ENCODE results near the gene OR2T1. TPM values are rescaled to one million over a fixed set of nuclear protein-coding genes. Genes with fewer than 3 reads are reported as not detected.
"Not testable (repeated sequence)": the region's sequence is repeated elsewhere in the genome, so short reads cannot be mapped to it uniquely, and the experiment has no call there.

The OR2T1 gene
- polyA plus RNA-seq, 1 of the 3 experiments (the other 2 are of a cell fraction) = not detected

- H3K36me3 ChIP-seq (replicated peaks in 1 of 2; ENCODE audit: control insufficient read depth in 1 of 2, insufficient read depth in 2 of 2, low read length in 1 of 2); H3K27me3 ChIP-seq (ENCODE audit: insufficient read depth); H3K4me1 ChIP-seq (ENCODE audit: control insufficient read depth in 1 of 2, insufficient read depth in 2 of 2, low read depth in 1 of 2, low read length in 1 of 2); H3K9me3 ChIP-seq; H2AFZ ChIP-seq (ENCODE audit: low read depth); H3K4me2 ChIP-seq; H3K4me3 ChIP-seq (ENCODE audit: low read depth in 2 of 2, low read length in 1 of 2); POLR2A ChIA-PET; H3F3A ChIP-seq (replicated peaks; ENCODE audit: insufficient read depth); H3K27ac ChIP-seq (ENCODE audit: low read depth in 2 of 2, low read length in 1 of 2); H3K9me2 ChIP-seq; H3K79me2 ChIP-seq (ENCODE audit: insufficient read depth); H3K9ac ChIP-seq; DNase-seq; CTCF ChIA-PET; H4K20me1 ChIP-seq (ENCODE audit: insufficient read depth): not testable (repeated sequence)
- WGBS (ENCODE audit: low lambda C conversion rate) = 0% methylated on average over 1 of the region's 2 CpGs
Observed at GRCh38 chr1:248442500-248443277, 39.8 kb downstream of the OR2T1 start.

GRCh38 chr1:248444603-248445002, 41.8 kb downstream of the OR2T1 start:
- DNase-seq; H3K9ac ChIP-seq; H2AFZ ChIP-seq (ENCODE audit: low read depth); H3F3A ChIP-seq (replicated peaks; ENCODE audit: insufficient read depth); H3K27ac ChIP-seq (ENCODE audit: low read depth in 2 of 2, low read length in 1 of 2); POLR2A ChIA-PET; H3K4me1 ChIP-seq (ENCODE audit: control insufficient read depth in 1 of 2, insufficient read depth in 2 of 2, low read depth in 1 of 2, low read length in 1 of 2); H3K4me3 ChIP-seq (ENCODE audit: low read depth in 2 of 2, low read length in 1 of 2); H4K20me1 ChIP-seq (ENCODE audit: insufficient read depth); H3K27me3 ChIP-seq (ENCODE audit: insufficient read depth); H3K79me2 ChIP-seq (ENCODE audit: insufficient read depth); H3K9me2 ChIP-seq; H3K36me3 ChIP-seq (replicated peaks in 1 of 2; ENCODE audit: control insufficient read depth in 1 of 2, insufficient read depth in 2 of 2, low read length in 1 of 2); H3K4me2 ChIP-seq; H3K9me3 ChIP-seq; CTCF ChIA-PET: not testable (repeated sequence)
- 1% methylated on average over 4 of the region's 4 CpGs for WGBS (ENCODE audit: low lambda C conversion rate)

GRCh38 chr1:248445399-248445798, 42.6 kb downstream of the OR2T1 start, which contains the start of gene OR2T2:
OR2T2 (plus strand) TSS chr1:248445637; CDS start chr1:248452798, 7,161 bp downstream.
- CTCF ChIA-PET = not testable (repeated sequence)

GRCh38 chr1:248448409-248449074, 45.7 kb downstream of the OR2T1 start:
- H3K27ac ChIP-seq (ENCODE audit: low read depth in 2 of 2, low read length in 1 of 2); H3K36me3 ChIP-seq (replicated peaks in 1 of 2; ENCODE audit: control insufficient read depth in 1 of 2, insufficient read depth in 2 of 2, low read length in 1 of 2); H3K4me1 ChIP-seq (ENCODE audit: control insufficient read depth in 1 of 2, insufficient read depth in 2 of 2, low read depth in 1 of 2, low read length in 1 of 2); DNase-seq; H3F3A ChIP-seq (replicated peaks; ENCODE audit: insufficient read depth); H3K79me2 ChIP-seq (ENCODE audit: insufficient read depth); POLR2A ChIA-PET; H2AFZ ChIP-seq (ENCODE audit: low read depth); H4K20me1 ChIP-seq (ENCODE audit: insufficient read depth); H3K9ac ChIP-seq; H3K4me2 ChIP-seq; CTCF ChIA-PET; H3K27me3 ChIP-seq (ENCODE audit: insufficient read depth); H3K4me3 ChIP-seq (ENCODE audit: low read depth in 2 of 2, low read length in 1 of 2); H3K9me2 ChIP-seq; H3K9me3 ChIP-seq: not testable (repeated sequence)
- whole genome bisulfite sequencing (ENCODE audit: low lambda C conversion rate) = no CpG with 5 or more reads among the region's 4 CpGs

More at GRCh38 chr1:248445399-248445798, 42.6 kb downstream of the OR2T1 start, which contains the start of gene OR2T2:
- H3K27me3 ChIP-seq (ENCODE audit: insufficient read depth); H3K27ac ChIP-seq (ENCODE audit: low read depth in 2 of 2, low read length in 1 of 2); H3K36me3 ChIP-seq (replicated peaks in 1 of 2; ENCODE audit: control insufficient read depth in 1 of 2, insufficient read depth in 2 of 2, low read length in 1 of 2); H3K4me2 ChIP-seq; H3K9ac ChIP-seq; DNase-seq; POLR2A ChIA-PET; H2AFZ ChIP-seq (ENCODE audit: low read depth); H4K20me1 ChIP-seq (ENCODE audit: insufficient read depth); H3K4me3 ChIP-seq (ENCODE audit: low read depth in 2 of 2, low read length in 1 of 2); H3K9me2 ChIP-seq; H3F3A ChIP-seq (replicated peaks; ENCODE audit: insufficient read depth); H3K9me3 ChIP-seq; H3K79me2 ChIP-seq (ENCODE audit: insufficient read depth); H3K4me1 ChIP-seq (ENCODE audit: control insufficient read depth in 1 of 2, insufficient read depth in 2 of 2, low read depth in 1 of 2, low read length in 1 of 2): not testable (repeated sequence)
- WGBS (ENCODE audit: low lambda C conversion rate) = 0% methylated on average over 1 of the region's 2 CpGs

- H3K9ac ChIP-seq; H3K4me2 ChIP-seq; POLR2A ChIA-PET; H3K4me3 ChIP-seq (ENCODE audit: low read depth in 2 of 2, low read length in 1 of 2); H3K27ac ChIP-seq (ENCODE audit: low read depth in 2 of 2, low read length in 1 of 2); H2AFZ ChIP-seq (ENCODE audit: low read depth); H3K36me3 ChIP-seq (replicated peaks in 1 of 2; ENCODE audit: control insufficient read depth in 1 of 2, insufficient read depth in 2 of 2, low read length in 1 of 2); H3K9me3 ChIP-seq; H3K4me1 ChIP-seq (ENCODE audit: control insufficient read depth in 1 of 2, insufficient read depth in 2 of 2, low read depth in 1 of 2, low read length in 1 of 2); H3K79me2 ChIP-seq (ENCODE audit: insufficient read depth); CTCF ChIA-PET; H3K27me3 ChIP-seq (ENCODE audit: insufficient read depth); H3F3A ChIP-seq (replicated peaks; ENCODE audit: insufficient read depth); H4K20me1 ChIP-seq (ENCODE audit: insufficient read depth); H3K9me2 ChIP-seq; DNase-seq: not testable (repeated sequence)
- WGBS (ENCODE audit: low lambda C conversion rate) = 5% methylated on average over 5 of the region's 6 CpGs
Observed at GRCh38 chr1:248449821-248450465, 47.1 kb downstream of the OR2T1 start.

- not testable (repeated sequence) for H3K9me2 ChIP-seq
Observed at GRCh38 chr1:248450466-248451145, 47.8 kb downstream of the OR2T1 start.

More at GRCh38 chr1:248450466-248451145, 47.8 kb downstream of the OR2T1 start:
- H3K79me2 ChIP-seq (ENCODE audit: insufficient read depth); H2AFZ ChIP-seq (ENCODE audit: low read depth); DNase-seq; H4K20me1 ChIP-seq (ENCODE audit: insufficient read depth); H3K4me1 ChIP-seq (ENCODE audit: control insufficient read depth in 1 of 2, insufficient read depth in 2 of 2, low read depth in 1 of 2, low read length in 1 of 2); H3K36me3 ChIP-seq (replicated peaks in 1 of 2; ENCODE audit: control insufficient read depth in 1 of 2, insufficient read depth in 2 of 2, low read length in 1 of 2); CTCF ChIA-PET; H3K27ac ChIP-seq (ENCODE audit: low read depth in 2 of 2, low read length in 1 of 2); H3K4me3 ChIP-seq (ENCODE audit: low read depth in 2 of 2, low read length in 1 of 2); H3K9ac ChIP-seq; H3K9me3 ChIP-seq; H3K4me2 ChIP-seq; POLR2A ChIA-PET; H3K27me3 ChIP-seq (ENCODE audit: insufficient read depth); H3F3A ChIP-seq (replicated peaks; ENCODE audit: insufficient read depth): not testable (repeated sequence)
- 3% methylated on average over 2 of the region's 5 CpGs for WGBS (ENCODE audit: low lambda C conversion rate)
